ENCODE measurements around the gene TBL1X.

Gene TBL1X

DNA sequence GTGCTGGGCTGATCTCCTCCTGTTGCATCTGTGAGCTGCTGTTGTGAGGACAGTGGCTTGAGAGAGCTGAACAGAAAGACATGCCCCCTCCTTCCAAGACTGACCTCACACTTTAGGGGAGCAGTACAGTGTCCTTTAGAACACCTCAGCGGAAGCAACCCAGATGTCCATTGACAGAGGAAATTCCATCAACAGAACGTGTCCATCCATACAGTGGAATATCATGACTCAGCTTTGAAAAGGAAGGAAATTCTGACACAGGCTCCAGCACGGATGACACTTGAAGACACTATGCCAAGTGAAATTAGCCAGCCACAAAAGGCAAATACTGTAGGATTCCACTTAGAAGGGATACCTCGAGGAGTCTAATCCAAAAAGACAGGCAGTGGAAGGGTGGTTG lies 197.3 kb downstream of the TBL1X start:
- DNase-seq (ENCODE audit: low read depth): no peak
- H3K4me3 ChIP-seq (ENCODE audit: low read depth, low read length): no peak overlapping the region
- TF ChIP-seq, protein P1, sequence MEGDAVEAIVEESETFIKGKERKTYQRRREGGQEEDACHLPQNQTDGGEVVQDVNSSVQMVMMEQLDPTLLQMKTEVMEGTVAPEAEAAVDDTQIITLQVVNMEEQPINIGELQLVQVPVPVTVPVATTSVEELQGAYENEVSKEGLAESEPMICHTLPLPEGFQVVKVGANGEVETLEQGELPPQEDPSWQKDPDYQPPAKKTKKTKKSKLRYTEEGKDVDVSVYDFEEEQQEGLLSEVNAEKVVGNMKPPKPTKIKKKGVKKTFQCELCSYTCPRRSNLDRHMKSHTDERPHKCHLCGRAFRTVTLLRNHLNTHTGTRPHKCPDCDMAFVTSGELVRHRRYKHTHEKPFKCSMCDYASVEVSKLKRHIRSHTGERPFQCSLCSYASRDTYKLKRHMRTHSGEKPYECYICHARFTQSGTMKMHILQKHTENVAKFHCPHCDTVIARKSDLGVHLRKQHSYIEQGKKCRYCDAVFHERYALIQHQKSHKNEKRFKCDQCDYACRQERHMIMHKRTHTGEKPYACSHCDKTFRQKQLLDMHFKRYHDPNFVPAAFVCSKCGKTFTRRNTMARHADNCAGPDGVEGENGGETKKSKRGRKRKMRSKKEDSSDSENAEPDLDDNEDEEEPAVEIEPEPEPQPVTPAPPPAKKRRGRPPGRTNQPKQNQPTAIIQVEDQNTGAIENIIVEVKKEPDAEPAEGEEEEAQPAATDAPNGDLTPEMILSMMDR (IDR thresholded peaks at IDR 0.05; ENCODE audit: low read depth, low read length, missing control alignments): no peak

- no peak overlapping the region for H3K4me3 ChIP-seq (ENCODE audit: low read depth, low read length)
- TF ChIP-seq, protein P1 (IDR thresholded peaks at IDR 0.05; ENCODE audit: low read depth, low read length, missing control alignments): no peak
- no peak for DNase-seq (ENCODE audit: low read depth)
Observed at GRCh38 chrX:9663216-9663615, 198.4 kb downstream of the TBL1X start.

GRCh38 chrX:9664224-9664623 lies 199.4 kb downstream of the TBL1X start:
- no peak for DNase-seq (ENCODE audit: low read depth)
- TF ChIP-seq, protein P1 (IDR thresholded peaks at IDR 0.05; ENCODE audit: low read depth, low read length, missing control alignments): no peak
- H3K4me3 ChIP-seq (ENCODE audit: low read depth, low read length): no peak overlapping the region

DNA sequence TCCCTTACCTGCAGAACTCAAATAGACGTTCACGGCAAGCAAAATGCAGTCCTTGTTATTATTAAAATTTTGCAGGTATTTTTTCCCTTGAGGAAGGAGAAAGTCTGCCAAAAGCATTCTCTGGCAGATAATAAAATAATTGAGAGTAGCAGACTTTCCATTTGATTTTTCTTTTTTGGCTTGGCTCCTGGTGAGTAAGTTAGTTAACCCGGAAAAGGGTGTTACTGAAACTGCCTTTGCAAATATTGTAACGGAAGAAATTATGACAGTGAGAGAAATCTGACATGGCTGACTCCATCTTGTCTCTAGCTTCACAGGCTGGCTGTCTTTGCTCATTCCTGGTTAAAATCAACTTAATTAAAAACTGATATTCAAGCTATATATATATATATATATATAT lies 200.3 kb downstream of the TBL1X start:
- TF ChIP-seq, protein P1 (IDR thresholded peaks at IDR 0.05; ENCODE audit: low read depth, low read length, missing control alignments): no peak
- DNase-seq (ENCODE audit: low read depth): no peak
- H3K4me3 ChIP-seq (ENCODE audit: low read depth, low read length): no peak overlapping the region

DNA sequence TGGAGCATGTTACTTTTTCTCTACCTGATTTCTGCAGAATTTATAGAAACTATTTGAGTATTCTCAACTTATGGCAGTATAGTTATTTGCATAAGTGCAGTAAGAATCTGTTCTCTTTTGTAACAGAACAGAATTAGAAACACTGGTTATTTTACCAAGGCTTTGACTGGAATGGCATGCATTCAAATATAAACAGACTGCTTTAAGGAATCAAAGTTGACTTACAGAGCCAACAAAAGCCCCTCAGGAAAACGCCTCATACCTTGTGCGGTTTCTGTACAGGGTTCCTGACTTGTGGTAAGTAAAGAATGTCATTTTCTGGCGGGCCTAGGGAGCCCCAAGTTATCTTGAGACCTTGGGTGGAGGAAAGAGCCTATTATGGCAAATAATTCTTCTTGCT lies 203.7 kb downstream of the TBL1X start:
- TF ChIP-seq, protein P1 (IDR thresholded peaks at IDR 0.05; ENCODE audit: low read depth, low read length, missing control alignments): no peak
- DNase-seq (ENCODE audit: low read depth): no peak
- H3K4me3 ChIP-seq (ENCODE audit: low read depth, low read length): no peak overlapping the region

DNA sequence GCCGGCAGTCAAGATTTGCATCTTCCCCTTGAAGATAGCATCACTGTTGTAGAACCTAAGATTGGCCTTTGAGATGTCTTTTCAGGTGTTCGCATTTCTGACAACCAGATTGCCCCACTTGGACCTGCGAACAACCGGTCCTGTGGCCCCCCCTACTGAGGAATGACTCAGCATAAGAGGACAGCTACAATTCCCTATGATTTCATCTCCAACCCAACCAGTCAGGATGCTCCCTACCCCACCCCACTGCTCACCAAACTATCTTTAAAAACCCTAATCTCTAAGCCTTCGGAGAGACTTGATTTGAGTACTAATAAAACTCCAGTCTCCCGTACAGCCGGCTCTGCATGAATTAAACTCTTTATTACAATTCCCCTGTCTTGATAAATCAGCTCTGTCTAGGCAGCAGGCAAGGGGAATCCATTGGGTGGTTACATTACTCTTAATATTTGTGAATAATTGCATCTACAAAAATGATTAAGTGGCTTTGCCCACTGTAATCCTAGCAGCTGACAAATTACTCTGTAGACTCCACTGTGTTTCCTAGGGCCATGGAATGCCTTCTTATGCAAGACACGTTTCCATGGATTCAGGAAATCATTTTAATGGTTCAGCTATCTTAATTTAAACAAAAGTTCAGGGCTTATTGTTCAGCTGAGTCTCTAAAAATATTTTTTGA lies 205.4 kb downstream of the TBL1X start:
- DNase-seq (ENCODE audit: low read depth): no peak
- no peak overlapping the region for H3K4me3 ChIP-seq (ENCODE audit: low read depth, low read length)
- TF ChIP-seq, protein P1 (IDR thresholded peaks at IDR 0.05; ENCODE audit: low read depth, low read length, missing control alignments): no peak

DNA sequence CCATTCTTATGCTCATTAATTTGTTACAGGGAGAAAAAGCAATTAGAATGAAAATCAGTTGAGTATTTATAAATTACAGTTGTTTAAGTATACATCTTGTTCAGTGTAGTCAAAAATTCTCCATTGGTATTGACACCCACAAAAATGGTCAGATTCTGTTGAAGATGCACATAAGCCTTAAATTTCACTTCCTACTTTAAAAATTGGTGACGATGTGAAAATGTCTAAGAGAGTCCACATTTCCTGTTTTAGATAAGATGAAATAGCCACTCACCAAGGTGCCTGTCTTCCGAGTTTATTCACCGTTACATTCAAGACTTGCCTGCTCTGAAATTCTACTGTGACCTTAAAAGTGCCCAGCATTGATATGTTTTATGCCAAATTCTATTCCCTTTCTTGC lies 207.1 kb downstream of the TBL1X start:
- H3K4me3 ChIP-seq (ENCODE audit: low read depth, low read length): no peak overlapping the region
- DNase-seq (ENCODE audit: low read depth): no peak
- TF ChIP-seq, protein P1 (IDR thresholded peaks at IDR 0.05; ENCODE audit: low read depth, low read length, missing control alignments): no peak

All from GM12864 (cell line).